ES-I3 (cell line): ENCODE measurements around the gene PRR29.

Source experiments
- H3K36me3 ChIP-seq: 2 replicates; pipeline ENCODE4 v1.6.1; 2013; ENCODE audit warnings: mild to moderate bottlenecking, low read length, control low read depth, moderate library complexity; ENCODE audit not compliant: insufficient read depth
- H3K4me1 ChIP-seq: 2 replicates; pipeline ENCODE4 v1.6.1; 2013; ENCODE audit warnings: mild to moderate bottlenecking, control low read depth, low read length; ENCODE audit not compliant: insufficient read depth
- H3K9ac ChIP-seq: 2 replicates; pipeline ENCODE4 v1.6.1; 2013; ENCODE audit warnings: low read depth, mild to moderate bottlenecking, low read length, moderate library complexity
- H3K9me3 ChIP-seq: 2 replicates; pipeline ENCODE4 v1.6.1; 2013; ENCODE audit warnings: mild to moderate bottlenecking, low read length, moderate library complexity; ENCODE audit not compliant: control insufficient read depth, insufficient read depth

PRR29 gene

DNA sequence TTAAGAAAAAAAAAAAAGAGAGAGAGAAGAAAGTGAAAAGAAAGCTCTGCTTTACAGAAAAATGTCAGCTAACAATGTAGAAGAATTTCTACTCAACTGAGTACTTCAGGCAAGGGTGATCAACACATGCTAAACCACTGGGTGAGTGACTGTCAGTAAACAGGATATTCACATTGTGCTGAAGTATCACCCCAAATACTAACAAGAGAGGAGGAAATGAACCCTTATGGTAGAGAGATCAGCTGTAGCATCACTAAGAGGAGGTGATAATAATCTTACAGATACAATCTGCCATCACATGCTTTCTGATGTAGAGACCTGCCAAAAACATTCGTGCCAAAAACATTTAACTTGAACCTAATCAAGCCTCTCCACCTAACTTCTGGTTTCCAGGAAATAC, 53.0 kb downstream of the PRR29 start:
- H3K9me3 ChIP-seq, result no peaks in the 10 kb centered on the region
- H3K36me3 ChIP-seq, result no peaks in the 10 kb centered on the region; the same call in 1 of the 2 replicates
- H3K4me1 ChIP-seq, result peaks cover 9% of the 10 kb centered on the region
- no peak overlapping the region for H3K9ac ChIP-seq

- no peak overlapping the region for H3K9ac ChIP-seq
- H3K36me3 ChIP-seq, result no peaks in the 10 kb centered on the region; the same call in 1 of the 2 replicates
- no peaks in the 10 kb centered on the region for H3K9me3 ChIP-seq
- peaks cover 17% of the 10 kb centered on the region for H3K4me1 ChIP-seq
These were observed 55.0 kb downstream of the PRR29 start for GRCh38 chr17:64053101-64053500.
